Endothelial cell of umbilical vein (primary cell): ENCODE measurements around the gene PPHLN1. TPM values are rescaled to one million over a fixed set of nuclear protein-coding genes. Genes with fewer than 3 reads are reported as not detected.

Experiments used
- BruUV-seq: library from RNA; stranded (reverse); fragments of 400-500 nt; replicated peaks from 2 replicates; lab custom pipeline; 2021; lab: Mats Ljungman, UMichigan
- CTCF ChIA-PET: fragments of 300-600, 350-600 bp; sonication (Branson Sonifier 250); formaldehyde crosslinking; loops from one replicate; lab custom pipeline; 2021; ENCODE audit warnings: antibody characterized with exemption, inconsistent platforms; lab: Charles Lee
- POLR2A ChIA-PET: fragments of 300-600, 350-600 bp; sonication (Branson Sonifier 250); formaldehyde crosslinking; loops from one replicate; lab custom pipeline; 2021; ENCODE audit warnings: antibody characterized with exemption, inconsistent platforms; lab: Charles Lee
- DNase-seq: peaks from one replicate; pipeline ENCODE4 v3.0.0-alpha.2; 2011; ENCODE audit warnings: low read depth, low spot score
- FAIRE-seq: peaks from 2 replicates; lab custom pipeline; 2011; peaks lifted over from hg19 to GRCh38; lab: Jason Lieb, UNC
- H2AFZ ChIP-seq: 2 replicates; pipeline ENCODE4 v1.6.0; 2012; ENCODE audit warnings: low read depth, low read length, control low read depth, inconsistent platforms
- H3K27ac ChIP-seq: 2 replicates; pipeline ENCODE4 v1.5.1; 2011; ENCODE audit warnings: low read depth, mild to moderate bottlenecking, control low read depth, low read length, moderate library complexity; ENCODE audit not compliant: insufficient read depth
- H3K27me3 ChIP-seq, 2 experiments: 2 replicates each; pipeline versions ENCODE4 v1.6.0 to v1.6.1; 2011; ENCODE audit warnings: low read length in 2 of 2, mixed read lengths in 1 of 2; ENCODE audit not compliant: control insufficient read depth in 2 of 2, insufficient read depth in 2 of 2
- H3K36me3 ChIP-seq, 2 experiments: 2 replicates in 1 of 2; 3 replicates in 1 of 2; pipeline ENCODE4 v1.5.1; 2011; ENCODE audit warnings: low read length in 2 of 2, mild to moderate bottlenecking in 1 of 2, moderate library complexity in 1 of 2; ENCODE audit not compliant: control insufficient read depth in 2 of 2, insufficient read depth in 2 of 2; ENCODE audit errors: extremely low read depth in 1 of 2
- H3K4me1 ChIP-seq: 3 replicates; pipeline ENCODE4 v1.5.1; 2011; ENCODE audit warnings: mild to moderate bottlenecking, low read length; ENCODE audit not compliant: control insufficient read depth, insufficient read depth; ENCODE audit errors: extremely low read depth
- H3K4me2 ChIP-seq: 2 replicates; pipeline ENCODE4 v1.6.1; 2011; ENCODE audit warnings: low read length, control low read depth, mixed read lengths; ENCODE audit not compliant: insufficient read depth
- H3K4me3 ChIP-seq, 3 experiments: fragments of 200-600 bp in 1 of 3; sonication (generic), shearing (Covaris generic) in 1 of 3; replicated peaks in 1 of 3; 2 replicates each; pipeline ENCODE4 v1.5.1; 2011 to 2016; ENCODE audit warnings: control low read depth in 3 of 3, low read length in 3 of 3, mild to moderate bottlenecking in 2 of 3, inconsistent platforms in 1 of 3, low read depth in 1 of 3, moderate library complexity in 1 of 3; ENCODE audit not compliant: insufficient read depth in 1 of 3
- H3K79me2 ChIP-seq: 2 replicates; pipeline ENCODE4 v1.6.0; 2012; ENCODE audit warnings: low read length, inconsistent platforms; ENCODE audit not compliant: control insufficient read depth, insufficient read depth
- H3K9ac ChIP-seq: replicated peaks from 2 replicates; pipeline ENCODE3; 2011; ENCODE audit warnings: low read length, control low read depth; ENCODE audit not compliant: insufficient read depth; ENCODE audit errors: extremely low read depth
- H3K9me1 ChIP-seq: replicated peaks from 3 replicates; pipeline ENCODE4 v1.6.0; 2011; ENCODE audit warnings: mild to moderate bottlenecking, low read length; ENCODE audit not compliant: control insufficient read depth, insufficient read depth; ENCODE audit errors: extremely low read depth
- H3K9me3 ChIP-seq: replicated peaks from 2 replicates; pipeline ENCODE4 v1.5.1; 2012; ENCODE audit warnings: low read length, inconsistent platforms; ENCODE audit not compliant: control insufficient read depth, insufficient read depth
- H4K20me1 ChIP-seq: replicated peaks from 2 replicates; pipeline ENCODE3; 2011; ENCODE audit warnings: mild to moderate bottlenecking, low read length; ENCODE audit not compliant: control insufficient read depth, insufficient read depth; ENCODE audit errors: extremely low read depth
- EZH2 ChIP-seq: IDR thresholded peaks from 2 replicates; pipeline ENCODE4 v1.6.1; 2012; ENCODE audit warnings: borderline replicate concordance, low read depth, mild to moderate bottlenecking, moderate library complexity, low read length, inconsistent platforms; ENCODE audit not compliant: severe bottlenecking
- FOS ChIP-seq: IDR thresholded peaks from 2 replicates; pipeline ENCODE4 v1.6.1; 2011; ENCODE audit warnings: mild to moderate bottlenecking, low read length, moderate library complexity, borderline replicate concordance; ENCODE audit not compliant: insufficient read depth
- GATA2 ChIP-seq: IDR thresholded peaks from 2 replicates; pipeline ENCODE4 v1.7.0; 2011; ENCODE audit warnings: low read depth, mild to moderate bottlenecking, moderate library complexity, mixed read lengths, low read length; ENCODE audit not compliant: insufficient read length, insufficient read depth
- JUN ChIP-seq: IDR thresholded peaks from 2 replicates; pipeline ENCODE4 v1.6.1; 2011; ENCODE audit warnings: borderline replicate concordance, low read depth; ENCODE audit not compliant: insufficient read length, insufficient read depth
- MYC ChIP-seq: IDR thresholded peaks from one replicate; pipeline ENCODE4 v1.6.1; 2011; ENCODE audit warnings: mild to moderate bottlenecking, low read depth, low read length
- POLR2A ChIP-seq: IDR thresholded peaks from 2 replicates; pipeline ENCODE4 v1.6.1; 2012; ENCODE audit warnings: low read depth, mild to moderate bottlenecking, control low read depth, low read length
- dilution Hi-C: fragments of 300-500 bp; cut with MboI; formaldehyde crosslinking; loops from one replicate; pipeline ENCODE4 v1.15.0; 2019; ENCODE audit warnings: low sequenced_read_pairs; ENCODE audit not compliant: extremely low pct_ligation_motif_present
- intact Hi-C: fragments of 100-400 bp; cut with micrococcal nuclease; formaldehyde crosslinking; loops from one replicate; pipeline ENCODE4 v1.10.0; 2022
- polyA plus RNA-seq, 4 experiments: library from polyadenylated mRNA; depleted of rRNA in 3 of 4; stranded (reverse) in 3 of 4; unstranded in 1 of 4; fragments of >200 nt; gene quantifications; 2 replicates each; pipeline versions ENCODE4 v1.2.1 to v1.2.3, GENCODE V29; 2011 to 2012; ENCODE audit warnings: missing spikeins in 1 of 4
- total RNA-seq: library from RNA; stranded (reverse); gene quantifications from 2 replicates; pipeline ENCODE4 v1.2.3, GENCODE V29; 2021
- TF ChIP-seq, protein P1 (sequence below): IDR thresholded peaks from 2 replicates; pipeline ENCODE4 v1.6.1; 2011; ENCODE audit not compliant: insufficient read depth, insufficient read length
- TF ChIP-seq, protein P2 (sequence below), 2 donors: IDR thresholded peaks; 1 replicate in 1 of 2; 2 replicates in 1 of 2; pipeline ENCODE4 v1.5.1; 2011; ENCODE audit warnings: low read length in 2 of 2, mild to moderate bottlenecking in 2 of 2, moderate library complexity in 2 of 2, control low read depth in 1 of 2, inconsistent platforms in 1 of 2, low read depth in 1 of 2; ENCODE audit not compliant: insufficient read depth in 1 of 2; ENCODE audit errors: extremely low read depth in 1 of 2

PPHLN1 gene
- total and polyA plus RNA-seq, 2 donors (not counting 3 experiments of a cell fraction or from before 2014, with no cell fraction given): 23.4 to 62.2 TPM

GRCh38 chr12:42282294-42282693 is 43.7 kb upstream of the PPHLN1 start:
- Histone ChIP-seq H3K9me1 (no peaks in the 10 kb centered on the region), H3K9me3 (no peaks in the 10 kb centered on the region), H3K4me1 (no peaks in the 10 kb centered on the region), H3K4me2 (no peak overlapping the region), H3K9ac (no peak overlapping the region), H2AFZ (no peak overlapping the region), H3K79me2 (no peaks in the 10 kb centered on the region), H3K36me3 (no peaks in the 10 kb centered on the region), H4K20me1 (no peaks in the 10 kb centered on the region), H3K4me3 (no peak overlapping the region), H3K27ac (no peak overlapping the region), H3K27me3 (peaks cover 4 to 5% of the 10 kb centered on the region in 2 experiments)
- DNase-seq (no peak), FAIRE-seq (no peak)
- TF ChIP-seq EZH2 (no peak), POLR2A (no peak), FOS (no peak), GATA2 (no peak), MYC (no peak), JUN (no peak)
- TF ChIP-seq, protein P1, sequence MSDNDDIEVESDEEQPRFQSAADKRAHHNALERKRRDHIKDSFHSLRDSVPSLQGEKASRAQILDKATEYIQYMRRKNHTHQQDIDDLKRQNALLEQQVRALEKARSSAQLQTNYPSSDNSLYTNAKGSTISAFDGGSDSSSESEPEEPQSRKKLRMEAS: no peak
- TF ChIP-seq, protein P2, sequence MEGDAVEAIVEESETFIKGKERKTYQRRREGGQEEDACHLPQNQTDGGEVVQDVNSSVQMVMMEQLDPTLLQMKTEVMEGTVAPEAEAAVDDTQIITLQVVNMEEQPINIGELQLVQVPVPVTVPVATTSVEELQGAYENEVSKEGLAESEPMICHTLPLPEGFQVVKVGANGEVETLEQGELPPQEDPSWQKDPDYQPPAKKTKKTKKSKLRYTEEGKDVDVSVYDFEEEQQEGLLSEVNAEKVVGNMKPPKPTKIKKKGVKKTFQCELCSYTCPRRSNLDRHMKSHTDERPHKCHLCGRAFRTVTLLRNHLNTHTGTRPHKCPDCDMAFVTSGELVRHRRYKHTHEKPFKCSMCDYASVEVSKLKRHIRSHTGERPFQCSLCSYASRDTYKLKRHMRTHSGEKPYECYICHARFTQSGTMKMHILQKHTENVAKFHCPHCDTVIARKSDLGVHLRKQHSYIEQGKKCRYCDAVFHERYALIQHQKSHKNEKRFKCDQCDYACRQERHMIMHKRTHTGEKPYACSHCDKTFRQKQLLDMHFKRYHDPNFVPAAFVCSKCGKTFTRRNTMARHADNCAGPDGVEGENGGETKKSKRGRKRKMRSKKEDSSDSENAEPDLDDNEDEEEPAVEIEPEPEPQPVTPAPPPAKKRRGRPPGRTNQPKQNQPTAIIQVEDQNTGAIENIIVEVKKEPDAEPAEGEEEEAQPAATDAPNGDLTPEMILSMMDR (IDR thresholded peaks at IDR 0.05; ENCODE audit: extremely low read depth in 1 of 2, insufficient read depth in 1 of 2, low read depth in 1 of 2, low read length in 2 of 2): no peak
- ChIA-PET CTCF (interaction anchor here (1.3 to 1.4 kb wide), 2 partner anchors 11 to 16 kb away, joined by 3 to 4 read pairs; no protein-coding TSS in a partner anchor), POLR2A (no interaction called here)
- BruUV-seq: no TSS peak
- dilution Hi-C loops (no loop called here), intact Hi-C loops (no loop called here)
